Bronchial epithelial cell (primary cell): ENCODE results near the gene NHEJ1. TPM values are rescaled to one million over a fixed set of nuclear protein-coding genes. Genes with fewer than 3 reads are reported as not detected.

Experiments used
- DNase-seq: peaks from one replicate; pipeline ENCODE4 v3.0.0-alpha.2; 2010; ENCODE audit warnings: low read depth
- FAIRE-seq: peaks from 2 replicates; lab custom pipeline; 2011; peaks lifted over from hg19 to GRCh38; lab: Jason Lieb, UNC
- H3K27me3 ChIP-seq: 2 replicates; pipeline ENCODE4 v1.5.1; 2011; ENCODE audit warnings: low read length; ENCODE audit not compliant: control insufficient read depth, insufficient read depth
- H3K36me3 ChIP-seq: 2 replicates; pipeline ENCODE4 v1.5.1; 2011; ENCODE audit warnings: low read length; ENCODE audit not compliant: control insufficient read depth, insufficient read depth
- H3K4me3 ChIP-seq: 2 replicates; pipeline ENCODE4 v1.5.1; 2011; ENCODE audit warnings: mild to moderate bottlenecking, low read depth, low read length, control low read depth
- CTCF ChIP-seq: IDR thresholded peaks from 2 replicates; pipeline ENCODE4 v1.5.1; 2011; ENCODE audit warnings: mild to moderate bottlenecking, moderate library complexity, low read length, control low read depth, inconsistent platforms; ENCODE audit not compliant: insufficient read depth, severe bottlenecking
- total RNA-seq: library from RNA; depleted of rRNA; stranded (reverse); fragments of >200 nt; gene quantifications from 2 replicates; pipeline ENCODE4 v1.2.1, GENCODE V29; 2014

The NHEJ1 gene
- total RNA-seq, 1 donor from 2014 or later, result 22.1 TPM

GRCh38 chr2:219081701-219082331 lies 78.8 kb downstream of the NHEJ1 start:
- no peak for DNase-seq
- no peak for FAIRE-seq
- no peaks in the 10 kb centered on the region for H3K27me3 ChIP-seq
- no peak overlapping the region for H3K4me3 ChIP-seq
- no peaks in the 10 kb centered on the region for H3K36me3 ChIP-seq
- TF ChIP-seq CTCF, result no peak

GRCh38 chr2:219081096-219081495 lies 79.5 kb downstream of the NHEJ1 start:
- DNase-seq, result no peak
- no peak for TF ChIP-seq CTCF
- Histone ChIP-seq H3K4me3 (no peak overlapping the region), H3K36me3 (no peaks in the 10 kb centered on the region), H3K27me3 (no peaks in the 10 kb centered on the region)
- no peak for FAIRE-seq

- no peak overlapping the region for H3K4me3 ChIP-seq
- FAIRE-seq (no peak), DNase-seq (peak; percentile 25)
- H3K36me3 ChIP-seq, result no peaks in the 10 kb centered on the region
- no peaks in the 10 kb centered on the region for H3K27me3 ChIP-seq
- no peak for TF ChIP-seq CTCF
These were observed 81.2 kb downstream of the NHEJ1 start for GRCh38 chr2:219079417-219079816.

- H3K27me3 ChIP-seq, result no peaks in the 10 kb centered on the region
- DNase-seq (no peak), FAIRE-seq (no peak)
- no peak overlapping the region for H3K4me3 ChIP-seq
- TF ChIP-seq CTCF, result no peak
- H3K36me3 ChIP-seq, result no peaks in the 10 kb centered on the region
These were observed 81.7 kb downstream of the NHEJ1 start for GRCh38 chr2:219078951-219079350.

GRCh38 chr2:219078126-219078525 lies 82.5 kb downstream of the NHEJ1 start:
- Histone ChIP-seq H3K36me3 (no peaks in the 10 kb centered on the region), H3K4me3 (no peak overlapping the region), H3K27me3 (no peaks in the 10 kb centered on the region)
- TF ChIP-seq CTCF, result no peak
- FAIRE-seq, result no peak
- no peak for DNase-seq

- Histone ChIP-seq H3K36me3 (no peaks in the 10 kb centered on the region), H3K4me3 (no peak overlapping the region), H3K27me3 (no peaks in the 10 kb centered on the region)
- FAIRE-seq (no peak), DNase-seq (no peak)
- TF ChIP-seq CTCF, result no peak
These were observed 84.4 kb downstream of the NHEJ1 start for GRCh38 chr2:219076253-219076652.
